GM19468 (cell line): ENCODE measurements around the gene KIR2DL4.
"Not testable (repeated sequence)": the region's sequence is repeated elsewhere in the genome, so short reads cannot be mapped to it uniquely, and the experiment has no call there.

Experiments
- ATAC-seq: cut with Tn5 transposase; IDR thresholded peaks from one replicate; pipeline ENCODE4 v1.9.1; 2021; ENCODE audit warnings: mild to moderate bottlenecking, moderate library complexity, moderate number of reproducible peaks; ENCODE audit not compliant: unreplicated experiment; ENCODE audit errors: extremely low read depth

The KIR2DL4 gene

DNA sequence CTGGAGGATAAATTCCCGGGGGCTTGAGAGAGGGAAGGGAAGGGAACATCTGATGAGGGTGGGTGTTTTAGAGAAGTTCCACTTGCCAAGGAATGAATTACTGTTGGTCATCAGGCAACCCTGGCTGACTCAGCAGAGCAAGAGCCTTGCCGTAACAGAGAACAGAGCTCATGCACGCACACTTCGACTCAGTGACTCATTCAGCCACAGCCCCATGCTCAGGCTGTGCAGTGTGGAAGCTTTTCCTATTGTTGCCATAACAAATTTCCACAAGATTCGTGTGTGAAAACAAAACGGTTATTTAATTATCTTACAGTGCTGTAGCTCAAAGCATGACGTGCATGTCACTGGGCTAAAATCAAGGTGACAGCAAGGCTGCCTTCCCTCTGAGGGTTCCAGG lies 56.0 kb downstream of the KIR2DL4 start:
- not testable (repeated sequence) for ATAC-seq

DNA sequence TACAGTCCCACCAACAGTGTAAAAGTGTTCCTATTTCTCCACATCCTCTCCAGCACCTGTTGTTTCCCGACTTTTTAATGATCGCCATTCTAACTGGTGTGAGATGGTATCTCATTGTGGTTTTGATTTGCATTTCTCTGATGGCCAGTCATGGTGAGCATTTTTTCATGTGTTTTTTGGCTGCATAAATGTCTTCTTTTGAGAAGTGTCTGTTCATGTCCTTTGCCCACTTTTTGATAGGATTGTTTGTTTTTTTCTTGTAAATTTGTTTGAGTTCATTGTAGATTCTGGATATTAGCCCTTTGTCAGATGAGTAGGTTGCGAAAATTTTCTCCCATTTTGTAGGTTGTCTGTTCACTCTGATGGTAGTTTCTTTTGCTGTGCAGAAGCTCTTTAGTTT lies 60.0 kb downstream of the KIR2DL4 start:
- not testable (repeated sequence) for ATAC-seq
